ENCODE data around the gene TAGLN3.

DNA sequence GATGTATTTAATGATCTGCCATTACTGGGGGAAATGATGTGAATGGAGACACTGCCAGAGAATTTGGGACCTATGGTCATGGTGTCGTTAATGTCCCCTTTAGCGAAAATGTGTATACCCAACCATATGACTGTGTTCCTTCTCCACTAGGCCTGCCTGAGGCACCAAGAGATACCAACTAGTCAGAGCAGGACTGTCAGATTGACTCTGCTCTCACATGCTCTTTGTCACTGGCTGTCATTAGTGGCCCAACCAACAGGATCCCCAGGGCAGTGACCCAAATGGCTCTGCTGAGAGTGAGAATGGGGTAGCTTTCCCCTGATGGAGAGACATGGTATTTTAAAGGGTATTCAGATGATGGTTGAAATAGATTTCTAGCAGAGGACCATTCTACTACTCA, 2.8 kb downstream of the TAGLN3 start:
- TF ChIP-seq CTCF (conservative IDR thresholded peaks at IDR 0.05 in 1 of 2, IDR thresholded peaks at IDR 0.05 in 1 of 2; ENCODE audit: low read depth in 1 of 2, low read length in 2 of 2) (no peak), EZH2 (IDR thresholded peaks at IDR 0.05; ENCODE audit: low read length, missing control alignments) (no peak)
